ENCODE data around the gene ANO1.

Gene ANO1

DNA sequence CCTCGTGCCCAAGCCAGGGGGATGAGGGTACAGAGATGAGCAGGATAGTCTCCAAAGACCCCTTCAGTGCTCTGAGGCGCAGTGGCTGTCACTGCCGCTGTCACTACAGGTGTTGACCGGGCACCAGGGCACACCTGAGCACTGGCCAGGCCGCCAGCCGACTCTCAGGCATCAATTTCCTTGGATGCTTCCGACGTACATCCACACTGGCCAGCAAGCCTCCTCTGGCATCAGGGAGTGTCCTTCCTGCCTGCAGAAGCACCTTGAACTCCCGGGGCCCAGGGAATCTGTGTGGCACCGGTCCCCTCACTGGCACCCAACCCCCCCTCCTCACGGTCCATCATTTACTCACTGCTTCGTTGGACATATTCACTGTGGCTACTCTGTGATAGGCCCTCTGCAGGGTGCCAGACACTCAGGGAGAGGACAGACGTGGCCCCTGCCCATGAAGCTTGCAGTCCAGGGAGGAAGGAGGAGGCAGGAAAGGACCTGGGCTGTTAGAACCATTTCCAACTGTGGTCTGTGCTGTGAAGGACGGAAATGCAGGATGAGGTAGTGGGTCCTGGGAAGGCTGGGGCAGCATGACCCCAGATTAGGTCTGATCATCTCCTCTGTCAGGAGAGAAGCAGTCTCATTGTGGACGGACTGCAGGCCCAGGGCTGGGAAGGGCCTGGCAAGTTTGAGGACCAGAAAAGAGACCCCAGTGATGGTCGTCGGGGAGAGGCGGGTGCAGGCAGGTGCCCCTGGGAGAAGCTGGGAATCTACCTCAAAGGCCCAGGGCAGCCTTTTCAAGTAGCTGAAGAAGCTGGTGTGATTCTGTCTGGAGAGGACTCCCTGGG lies 46.3 kb upstream of the ANO1 start:
- Histone ChIP-seq H3K4me2 (ENCODE audit: low read length) (no peak overlapping the region), H3K18ac (ENCODE audit: low read length) (no peak overlapping the region), H2BK5ac (ENCODE audit: low read depth, low read length, poor library complexity) (no peak overlapping the region), H3K4me3 (ENCODE audit: low read depth, low read length) (no peak overlapping the region), H3K9ac (ENCODE audit: low read length) (no peak overlapping the region), H3K4ac (ENCODE audit: low read depth, low read length) (no peak overlapping the region), H3K14ac (ENCODE audit: low read length) (no peak overlapping the region), H4K12ac (ENCODE audit: low read depth, low read length) (no peak overlapping the region), H3K4me1 (ENCODE audit: control insufficient read depth in 1 of 2, insufficient read depth in 2 of 2, low read length in 2 of 2) (no peaks in the 10 kb centered on the region), H4K8ac (ENCODE audit: low read depth, low read length) (no peak overlapping the region), H2BK12ac (ENCODE audit: low read length) (no peak overlapping the region), H3K79me2 (ENCODE audit: control insufficient read depth, insufficient read depth, low read length, poor library complexity) (no peaks in the 10 kb centered on the region), H3K36me3 (ENCODE audit: control insufficient read depth in 1 of 2, insufficient read depth in 2 of 2, low read length in 2 of 2) (no peaks in the 10 kb centered on the region), H3K79me1 (ENCODE audit: low read length) (no peaks in the 10 kb centered on the region), H2AK5ac (ENCODE audit: low read length) (no peak overlapping the region), H3K27ac (ENCODE audit: low read depth, low read length) (no peak overlapping the region), H3K23ac (ENCODE audit: low read length) (no peak overlapping the region), H2BK120ac (ENCODE audit: insufficient read depth, low read length, poor library complexity) (no peak overlapping the region), H4K91ac (ENCODE audit: low read depth, low read length) (no peak overlapping the region), H2AFZ (ENCODE audit: insufficient read depth, low read length, poor library complexity) (no peak overlapping the region), H3K27me3 (ENCODE audit: insufficient read depth, low read length) (no peaks in the 10 kb centered on the region), H3K9me3 (ENCODE audit: insufficient read depth, low read depth, low read length) (peaks cover 3% of the 10 kb centered on the region)
- no peak for DNase-seq
- WGBS (ENCODE audit: extremely low coverage, insufficient coverage, insufficient read length): no CpG with 5 or more reads among the region's 18 CpGs

DNA sequence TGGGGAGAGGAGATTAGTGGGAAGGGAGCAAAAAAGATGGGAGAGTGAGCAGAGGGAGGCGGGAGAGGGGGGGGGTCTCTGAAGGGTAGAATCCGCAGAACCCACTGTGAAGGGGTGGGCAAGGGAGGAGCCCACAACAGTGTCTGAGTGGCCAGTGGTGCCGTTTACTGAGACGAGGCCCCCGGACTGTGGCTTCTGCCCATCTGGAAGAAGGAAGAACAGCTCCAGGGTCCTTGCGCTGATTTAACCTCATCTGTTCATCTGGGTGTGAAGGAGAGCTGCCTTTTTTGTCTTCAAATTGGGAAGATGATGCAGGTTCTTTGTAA lies 45.7 kb upstream of the ANO1 start:
- no peak overlapping the region for H3K9ac ChIP-seq (ENCODE audit: low read length)

DNA sequence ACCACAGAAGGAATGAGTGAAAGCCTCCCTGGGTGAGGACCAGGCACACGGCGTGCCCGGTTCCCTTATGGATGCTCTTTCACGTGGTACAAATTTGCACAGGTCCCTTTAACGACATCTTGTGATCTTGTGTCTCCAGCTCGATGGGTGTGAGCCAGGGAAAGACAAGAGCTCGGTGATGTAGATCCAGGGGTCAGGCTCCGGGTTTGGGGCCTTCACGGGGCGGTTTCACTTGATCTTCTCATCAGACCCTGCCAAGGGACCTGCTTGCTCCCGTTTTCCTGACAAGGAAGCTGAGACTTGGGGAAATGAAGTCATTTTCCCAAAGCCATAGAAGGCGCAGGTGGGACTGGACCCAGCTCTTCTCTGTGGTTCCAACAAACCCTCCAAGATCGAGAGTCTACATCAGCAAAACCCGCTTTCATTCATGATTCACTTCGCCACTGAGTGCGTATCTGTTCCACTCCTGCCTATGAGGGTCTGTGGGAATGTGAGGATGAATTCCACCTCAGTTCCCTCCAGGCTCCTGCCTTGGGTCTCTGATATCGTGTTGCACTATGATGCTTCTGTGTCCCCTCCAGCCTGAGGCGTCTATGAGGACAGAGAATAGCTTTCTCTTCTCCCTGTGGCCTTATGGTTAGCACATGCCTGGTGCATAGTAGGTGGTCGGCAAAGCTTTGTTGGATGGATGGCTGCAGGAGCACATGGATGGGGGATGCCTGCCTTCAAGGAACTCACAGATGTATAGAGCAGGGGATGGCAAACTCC lies 45.0 kb upstream of the ANO1 start:
- H3K79me2 ChIP-seq (ENCODE audit: control insufficient read depth, insufficient read depth, low read length, poor library complexity): no peaks in the 10 kb centered on the region
- H3K14ac ChIP-seq (ENCODE audit: low read length): no peak overlapping the region
- H2BK5ac ChIP-seq (ENCODE audit: low read depth, low read length, poor library complexity): no peak overlapping the region
- no peak overlapping the region for H3K23ac ChIP-seq (ENCODE audit: low read length)
- H3K27me3 ChIP-seq (ENCODE audit: insufficient read depth, low read length): no peaks in the 10 kb centered on the region
- no peak overlapping the region for H2AK5ac ChIP-seq (ENCODE audit: low read length)
- no peak overlapping the region for H3K4me2 ChIP-seq (ENCODE audit: low read length)
- DNase-seq: no peak
- H3K79me1 ChIP-seq (ENCODE audit: low read length): no peaks in the 10 kb centered on the region
- no peak overlapping the region for H3K9ac ChIP-seq (ENCODE audit: low read length)
- H2AFZ ChIP-seq (ENCODE audit: insufficient read depth, low read length, poor library complexity): no peak overlapping the region
- peaks cover 12% of the 10 kb centered on the region for H3K9me3 ChIP-seq (ENCODE audit: insufficient read depth, low read depth, low read length)
- no peak overlapping the region for H4K12ac ChIP-seq (ENCODE audit: low read depth, low read length)
- no peaks in the 10 kb centered on the region for H3K4me1 ChIP-seq (ENCODE audit: control insufficient read depth in 1 of 2, insufficient read depth in 2 of 2, low read length in 2 of 2)
- H3K18ac ChIP-seq (ENCODE audit: low read length): no peak overlapping the region
- H3K27ac ChIP-seq (ENCODE audit: low read depth, low read length): no peak overlapping the region
- H4K8ac ChIP-seq (ENCODE audit: low read depth, low read length): no peak overlapping the region
- H3K4ac ChIP-seq (ENCODE audit: low read depth, low read length): no peak overlapping the region
- no CpG with 5 or more reads among the region's 19 CpGs for WGBS (ENCODE audit: extremely low coverage, insufficient coverage, insufficient read length)
- H4K91ac ChIP-seq (ENCODE audit: low read depth, low read length): no peak overlapping the region
- no peaks in the 10 kb centered on the region for H3K36me3 ChIP-seq (ENCODE audit: control insufficient read depth in 1 of 2, insufficient read depth in 2 of 2, low read length in 2 of 2)
- no peak overlapping the region for H2BK120ac ChIP-seq (ENCODE audit: insufficient read depth, low read length, poor library complexity)
- no peak overlapping the region for H3K4me3 ChIP-seq (ENCODE audit: low read depth, low read length)
- H2BK12ac ChIP-seq (ENCODE audit: low read length): no peak overlapping the region

More for the DNA sequence above, 45.7 kb upstream of the ANO1 start:
- DNase-seq: no peak
- Histone ChIP-seq H4K12ac (ENCODE audit: low read depth, low read length) (no peak overlapping the region), H3K4ac (ENCODE audit: low read depth, low read length) (no peak overlapping the region), H3K9me3 (ENCODE audit: insufficient read depth, low read depth, low read length) (peaks cover 7% of the 10 kb centered on the region), H2BK5ac (ENCODE audit: low read depth, low read length, poor library complexity) (no peak overlapping the region), H3K36me3 (ENCODE audit: control insufficient read depth in 1 of 2, insufficient read depth in 2 of 2, low read length in 2 of 2) (no peaks in the 10 kb centered on the region), H3K27ac (ENCODE audit: low read depth, low read length) (no peak overlapping the region), H2BK12ac (ENCODE audit: low read length) (no peak overlapping the region), H3K27me3 (ENCODE audit: insufficient read depth, low read length) (no peaks in the 10 kb centered on the region), H3K18ac (ENCODE audit: low read length) (no peak overlapping the region), H3K4me1 (ENCODE audit: control insufficient read depth in 1 of 2, insufficient read depth in 2 of 2, low read length in 2 of 2) (no peaks in the 10 kb centered on the region), H2AFZ (ENCODE audit: insufficient read depth, low read length, poor library complexity) (no peak overlapping the region), H4K91ac (ENCODE audit: low read depth, low read length) (no peak overlapping the region), H3K79me2 (ENCODE audit: control insufficient read depth, insufficient read depth, low read length, poor library complexity) (no peaks in the 10 kb centered on the region), H2AK5ac (ENCODE audit: low read length) (no peak overlapping the region), H3K79me1 (ENCODE audit: low read length) (no peaks in the 10 kb centered on the region), H3K14ac (ENCODE audit: low read length) (no peak overlapping the region), H2BK120ac (ENCODE audit: insufficient read depth, low read length, poor library complexity) (no peak overlapping the region), H4K8ac (ENCODE audit: low read depth, low read length) (no peak overlapping the region), H3K4me2 (ENCODE audit: low read length) (no peak overlapping the region), H3K23ac (ENCODE audit: low read length) (no peak overlapping the region), H3K4me3 (ENCODE audit: low read depth, low read length) (no peak overlapping the region)
- no CpG with 5 or more reads among the region's 6 CpGs for WGBS (ENCODE audit: extremely low coverage, insufficient coverage, insufficient read length)

DNA sequence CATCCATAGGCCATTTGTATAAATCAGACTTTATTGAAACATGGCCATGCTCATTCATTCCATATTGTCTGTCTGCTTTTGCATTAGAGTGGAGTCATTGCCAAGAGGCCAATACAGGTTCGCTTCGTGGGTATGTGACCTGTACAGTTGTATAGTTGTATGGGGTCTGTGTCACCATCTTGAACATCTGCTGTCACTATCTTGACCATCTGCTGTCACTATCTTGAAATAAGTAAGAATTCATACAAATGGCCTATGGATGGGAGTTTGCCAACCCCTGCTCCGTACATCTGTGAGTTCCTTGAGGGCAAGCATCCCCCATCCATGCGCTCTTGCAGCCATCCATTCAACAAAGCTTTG lies 44.4 kb upstream of the ANO1 start:
- no CpG with 5 or more reads among the region's 4 CpGs for WGBS (ENCODE audit: extremely low coverage, insufficient coverage, insufficient read length)
- Histone ChIP-seq H3K36me3 (ENCODE audit: control insufficient read depth in 1 of 2, insufficient read depth in 2 of 2, low read length in 2 of 2) (no peaks in the 10 kb centered on the region), H3K79me2 (ENCODE audit: control insufficient read depth, insufficient read depth, low read length, poor library complexity) (no peaks in the 10 kb centered on the region), H3K4me3 (ENCODE audit: low read depth, low read length) (no peak overlapping the region), H3K4me1 (ENCODE audit: control insufficient read depth in 1 of 2, insufficient read depth in 2 of 2, low read length in 2 of 2) (no peaks in the 10 kb centered on the region), H2AK5ac (ENCODE audit: low read length) (no peak overlapping the region), H3K14ac (ENCODE audit: low read length) (no peak overlapping the region), H2BK5ac (ENCODE audit: low read depth, low read length, poor library complexity) (no peak overlapping the region), H3K4ac (ENCODE audit: low read depth, low read length) (no peak overlapping the region), H3K4me2 (ENCODE audit: low read length) (no peak overlapping the region), H4K12ac (ENCODE audit: low read depth, low read length) (no peak overlapping the region), H2BK120ac (ENCODE audit: insufficient read depth, low read length, poor library complexity) (no peak overlapping the region), H3K9me3 (ENCODE audit: insufficient read depth, low read depth, low read length) (peaks cover 14% of the 10 kb centered on the region), H3K18ac (ENCODE audit: low read length) (no peak overlapping the region), H3K9ac (ENCODE audit: low read length) (no peak overlapping the region), H3K27me3 (ENCODE audit: insufficient read depth, low read length) (no peaks in the 10 kb centered on the region), H3K27ac (ENCODE audit: low read depth, low read length) (no peak overlapping the region), H3K79me1 (ENCODE audit: low read length) (no peaks in the 10 kb centered on the region), H3K23ac (ENCODE audit: low read length) (no peak overlapping the region), H2BK12ac (ENCODE audit: low read length) (no peak overlapping the region), H4K91ac (ENCODE audit: low read depth, low read length) (no peak overlapping the region), H2AFZ (ENCODE audit: insufficient read depth, low read length, poor library complexity) (no peak overlapping the region), H4K8ac (ENCODE audit: low read depth, low read length) (no peak overlapping the region)
- no peak for DNase-seq

Data from trophoblast cell (in vitro differentiated cells and primary cell).